ENCODE data around the gene DNAI1. TPM values are rescaled to one million over a fixed set of nuclear protein-coding genes. Genes with fewer than 3 reads are reported as not detected.

DNAI1 gene
- total and polyA plus RNA-seq, 2 of the 4 experiments (the other 2 are of a cell fraction) = not detected

DNA sequence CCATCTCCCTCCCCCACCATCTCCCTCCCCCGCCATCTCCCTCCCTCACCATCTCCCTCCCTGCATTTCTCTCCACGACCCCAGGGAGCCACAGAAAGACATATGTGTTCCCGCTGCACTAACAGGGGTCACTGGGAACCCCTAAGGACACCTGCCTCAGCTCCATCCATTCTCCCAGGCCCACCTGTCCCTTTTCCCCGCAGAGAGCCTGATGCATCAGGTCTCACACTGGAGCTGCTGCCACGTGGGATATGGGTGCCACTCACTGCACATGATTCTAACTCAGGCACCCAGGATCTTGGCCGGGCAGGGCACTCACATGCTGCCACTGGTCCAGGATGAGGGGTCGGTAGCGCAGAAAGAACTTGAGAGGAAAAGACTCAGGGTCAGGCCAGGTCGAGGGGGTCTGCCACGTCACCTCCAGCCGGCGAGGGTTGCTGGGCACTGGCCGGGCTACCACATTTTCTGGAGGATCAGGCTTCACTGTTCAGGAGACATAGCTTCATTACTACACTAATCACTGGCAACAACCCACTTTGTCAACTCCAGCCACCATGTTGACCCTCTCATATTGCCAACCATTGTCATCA lies 97.4 kb downstream of the DNAI1 start:
- Histone ChIP-seq H2BK20ac (ENCODE audit: low read depth, low read length) (no peak overlapping the region), H4K8ac (ENCODE audit: low read depth in 2 of 2, low read length in 2 of 2) (no peak overlapping the region), H2BK15ac (ENCODE audit: low read depth, low read length) (no peak overlapping the region), H2AFZ (replicated peaks; ENCODE audit: low read length, poor library complexity) (no peak overlapping the region), H3K4ac (ENCODE audit: low read depth, low read length) (no peak overlapping the region), H3K4me1 (ENCODE audit: control insufficient read depth, insufficient read depth, low read length) (peaks cover 9% of the 10 kb centered on the region; the same call in 1 of the 2 replicates), H3K18ac (ENCODE audit: low read depth, low read length) (no peak overlapping the region), H3K23ac (ENCODE audit: low read depth, low read length) (no peak overlapping the region), H4K20me1 (ENCODE audit: insufficient read depth, low read length) (no peaks in the 10 kb centered on the region), H3K4me3 (ENCODE audit: insufficient read depth, low read depth, low read length) (no peak overlapping the region), H3K56ac (ENCODE audit: extremely low read depth, insufficient read depth, low read length) (no peak overlapping the region), H3K27ac (ENCODE audit: insufficient read depth, low read length) (no peak overlapping the region), H3K4me2 (ENCODE audit: low read depth, low read length) (no peak overlapping the region), H3K79me1 (ENCODE audit: low read depth in 1 of 2, low read length in 2 of 2) (no peaks in the 10 kb centered on the region), H3K9ac (ENCODE audit: low read depth, low read length) (no peak overlapping the region), H4K5ac (ENCODE audit: low read depth, low read length) (no peak overlapping the region), H3K9me1 (ENCODE audit: insufficient read depth, low read length) (no peaks in the 10 kb centered on the region), H2BK120ac (ENCODE audit: low read depth, low read length) (no peak overlapping the region), H3K36me3 (ENCODE audit: control insufficient read depth, insufficient read depth, low read length) (no peaks in the 10 kb centered on the region), H3K14ac (replicated peaks; ENCODE audit: low read depth, low read length) (no peak overlapping the region), H2BK5ac (ENCODE audit: low read depth, low read length, poor library complexity, severe bottlenecking) (no peak overlapping the region), H2AK9ac (replicated peaks; ENCODE audit: low read depth, low read length, poor library complexity) (no peak overlapping the region), H3K9me3 (ENCODE audit: control insufficient read depth, insufficient read depth, low read length) (no peaks in the 10 kb centered on the region), H3K27me3 (ENCODE audit: control insufficient read depth, insufficient read depth, low read length) (peaks cover 63% of the 10 kb centered on the region), H2AK5ac (ENCODE audit: low read depth, low read length) (no peak overlapping the region), H4K91ac (ENCODE audit: insufficient read depth, low read depth, low read length) (no peak overlapping the region)
- in situ Hi-C loops (cut with MboI; ENCODE audit: low sequenced_read_pairs) = no loop called here
- intact Hi-C loops (cut with micrococcal nuclease) = no loop called here
- dilution Hi-C loops (cut with HindIII; ENCODE audit: low sequenced_read_pairs, unreplicated experiment) = no loop called here
- POLR2A ChIA-PET (ENCODE audit: unreplicated experiment) = no interaction called here
- CTCF ChIA-PET = interaction anchor here (1.3 kb wide), 1 partner anchor 8 kb away, joined by 3 read pairs; no protein-coding TSS in a partner anchor
- DNase-seq (no peak), ATAC-seq (ENCODE audit: low read depth) (no peak)
- BruUV-seq (replicated peaks) = no TSS peak
- WGBS, 2 experiments (ENCODE audit: extremely low coverage in 2 of 2, insufficient read length in 1 of 2) = 51% methylated on average over 10 of the region's 13 CpGs; no CpG with 5 or more reads in 1 of the 2 experiments
- TF ChIP-seq SMC3 (IDR thresholded peaks at IDR 0.05; ENCODE audit: low read depth, low read length) = no peak
- no peak for TF ChIP-seq RFX5 (IDR thresholded peaks at IDR 0.05; ENCODE audit: low read depth, low read length)
- TF ChIP-seq MXI1 (IDR thresholded peaks at IDR 0.05; ENCODE audit: borderline replicate concordance, low read depth, low read length) = no peak
- TF ChIP-seq MAFK (IDR thresholded peaks at IDR 0.05; ENCODE audit: low read depth, low read length) = no peak
- TF ChIP-seq, protein P1, sequence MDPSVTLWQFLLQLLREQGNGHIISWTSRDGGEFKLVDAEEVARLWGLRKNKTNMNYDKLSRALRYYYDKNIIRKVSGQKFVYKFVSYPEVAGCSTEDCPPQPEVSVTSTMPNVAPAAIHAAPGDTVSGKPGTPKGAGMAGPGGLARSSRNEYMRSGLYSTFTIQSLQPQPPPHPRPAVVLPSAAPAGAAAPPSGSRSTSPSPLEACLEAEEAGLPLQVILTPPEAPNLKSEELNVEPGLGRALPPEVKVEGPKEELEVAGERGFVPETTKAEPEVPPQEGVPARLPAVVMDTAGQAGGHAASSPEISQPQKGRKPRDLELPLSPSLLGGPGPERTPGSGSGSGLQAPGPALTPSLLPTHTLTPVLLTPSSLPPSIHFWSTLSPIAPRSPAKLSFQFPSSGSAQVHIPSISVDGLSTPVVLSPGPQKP (IDR thresholded peaks at IDR 0.05; ENCODE audit: borderline replicate concordance, low read depth, low read length) = no peak
- TF ChIP-seq RAD21 (IDR thresholded peaks at IDR 0.05; ENCODE audit: low read length) = no peak
- no peak for TF ChIP-seq CHD1 (IDR thresholded peaks at IDR 0.05; ENCODE audit: low read depth, low read length)
- no peak for TF ChIP-seq POLR2A (IDR thresholded peaks at IDR 0.05; ENCODE audit: low read depth, low read length)
- TF ChIP-seq, protein P2, sequence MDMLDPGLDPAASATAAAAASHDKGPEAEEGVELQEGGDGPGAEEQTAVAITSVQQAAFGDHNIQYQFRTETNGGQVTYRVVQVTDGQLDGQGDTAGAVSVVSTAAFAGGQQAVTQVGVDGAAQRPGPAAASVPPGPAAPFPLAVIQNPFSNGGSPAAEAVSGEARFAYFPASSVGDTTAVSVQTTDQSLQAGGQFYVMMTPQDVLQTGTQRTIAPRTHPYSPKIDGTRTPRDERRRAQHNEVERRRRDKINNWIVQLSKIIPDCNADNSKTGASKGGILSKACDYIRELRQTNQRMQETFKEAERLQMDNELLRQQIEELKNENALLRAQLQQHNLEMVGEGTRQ (IDR thresholded peaks at IDR 0.05; ENCODE audit: low read depth, low read length) = no peak
- no peak for TF ChIP-seq FOS (IDR thresholded peaks at IDR 0.05; ENCODE audit: low read depth, low read length)
- TF ChIP-seq, protein P3, sequence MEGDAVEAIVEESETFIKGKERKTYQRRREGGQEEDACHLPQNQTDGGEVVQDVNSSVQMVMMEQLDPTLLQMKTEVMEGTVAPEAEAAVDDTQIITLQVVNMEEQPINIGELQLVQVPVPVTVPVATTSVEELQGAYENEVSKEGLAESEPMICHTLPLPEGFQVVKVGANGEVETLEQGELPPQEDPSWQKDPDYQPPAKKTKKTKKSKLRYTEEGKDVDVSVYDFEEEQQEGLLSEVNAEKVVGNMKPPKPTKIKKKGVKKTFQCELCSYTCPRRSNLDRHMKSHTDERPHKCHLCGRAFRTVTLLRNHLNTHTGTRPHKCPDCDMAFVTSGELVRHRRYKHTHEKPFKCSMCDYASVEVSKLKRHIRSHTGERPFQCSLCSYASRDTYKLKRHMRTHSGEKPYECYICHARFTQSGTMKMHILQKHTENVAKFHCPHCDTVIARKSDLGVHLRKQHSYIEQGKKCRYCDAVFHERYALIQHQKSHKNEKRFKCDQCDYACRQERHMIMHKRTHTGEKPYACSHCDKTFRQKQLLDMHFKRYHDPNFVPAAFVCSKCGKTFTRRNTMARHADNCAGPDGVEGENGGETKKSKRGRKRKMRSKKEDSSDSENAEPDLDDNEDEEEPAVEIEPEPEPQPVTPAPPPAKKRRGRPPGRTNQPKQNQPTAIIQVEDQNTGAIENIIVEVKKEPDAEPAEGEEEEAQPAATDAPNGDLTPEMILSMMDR (conservative IDR thresholded peaks at IDR 0.05; ENCODE audit: low read depth, low read length) = no peak
- TF ChIP-seq MAZ (IDR thresholded peaks at IDR 0.05; ENCODE audit: borderline replicate concordance, low read depth, low read length) = no peak
- TF ChIP-seq RCOR1 (IDR thresholded peaks at IDR 0.05; ENCODE audit: insufficient replicate concordance, low read length) = no peak
- no peak for TF ChIP-seq BHLHE40 (IDR thresholded peaks at IDR 0.05; ENCODE audit: low read depth, low read length)
- TF ChIP-seq NFE2L2 (IDR thresholded peaks at IDR 0.05; ENCODE audit: low read depth, low read length) = no peak
- no peak for TF ChIP-seq CEBPB (IDR thresholded peaks at IDR 0.05; ENCODE audit: low read depth, low read length)

Measured in IMR-90 (cell line).